SK-N-SH (cell line): ENCODE measurements around the gene SHB.

Experiments
- CTCF ChIP-seq: fragments of 200-600 bp; sonication (generic); IDR thresholded peaks from 2 replicates; pipeline ENCODE4 v1.6.1; 2017; ENCODE audit warnings: antibody characterized with exemption, mild to moderate bottlenecking, moderate library complexity
- GABPA ChIP-seq: IDR thresholded peaks from 2 replicates; pipeline ENCODE4 v1.4.0; 2012; ENCODE audit warnings: low read depth, mild to moderate bottlenecking
- RAD21 ChIP-seq: IDR thresholded peaks from 2 replicates; pipeline ENCODE4 v1.6.1; 2012; ENCODE audit warnings: mild to moderate bottlenecking, low read length
- TAF1 ChIP-seq: IDR thresholded peaks from 2 replicates; pipeline ENCODE4 v1.6.1; 2012; ENCODE audit warnings: low read depth, mild to moderate bottlenecking, low read length, moderate library complexity, borderline replicate concordance
- USF2 ChIP-seq: fragments of 150-350 bp; IDR thresholded peaks from 2 replicates; pipeline ENCODE4 v1.6.1; 2017; ENCODE audit warnings: antibody characterized with exemption, low read length, low read depth, borderline replicate concordance

- TF ChIP-seq RAD21: no peak
- no peak for TF ChIP-seq CTCF
- no peak for TF ChIP-seq GABPA
- TF ChIP-seq TAF1: no peak
- TF ChIP-seq USF2: no peak
Measured at GRCh38 chr9:38011991-38012390, 57.0 kb downstream of the SHB start.
